Vagina (tissue), 2 donors: ENCODE measurements around the gene CPD.

Experiments
- POLR2AphosphoS5 ChIP-seq, 2 donors: sonication (generic); formaldehyde crosslinking; IDR thresholded peaks; one replicate each; pipeline ENCODE4 v1.9.0; 2017; ENCODE audit warnings: antibody characterized with exemption in 2 of 2, mild to moderate bottlenecking in 2 of 2, low read depth in 1 of 2; ENCODE audit not compliant: insufficient read depth in 1 of 2
- TF ChIP-seq, protein P1 (sequence below), 3 experiments: fragments of 450-650 bp in 2 of 3; fragments of 200-600 bp in 1 of 3; sonication (generic) in 1 of 3; IDR thresholded peaks; one replicate each; pipeline ENCODE4 v1.5.1; 2017 to 2019; ENCODE audit warnings: antibody characterized with exemption in 3 of 3, mild to moderate bottlenecking in 2 of 3, moderate library complexity in 2 of 3

DNA sequence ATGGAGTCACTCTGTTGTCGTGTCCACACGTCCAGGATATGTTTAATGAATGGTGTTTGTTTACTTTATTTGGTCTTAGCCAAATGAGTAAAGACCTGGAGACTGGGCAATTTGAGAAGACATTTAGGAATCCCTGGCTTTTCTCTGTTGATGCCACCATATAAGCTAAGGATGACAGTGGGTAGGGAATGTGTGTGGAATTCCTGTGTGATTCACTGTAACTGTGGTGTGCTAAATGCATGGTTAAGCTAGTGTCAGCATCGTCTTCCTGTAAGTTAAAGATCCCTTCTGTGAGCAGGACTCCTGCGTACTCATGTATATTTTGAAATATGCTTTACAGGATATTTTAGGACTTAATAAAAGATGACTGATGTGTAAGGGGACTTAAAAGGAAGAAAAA, 124.8 kb downstream of the CPD start:
- TF ChIP-seq, protein P1, sequence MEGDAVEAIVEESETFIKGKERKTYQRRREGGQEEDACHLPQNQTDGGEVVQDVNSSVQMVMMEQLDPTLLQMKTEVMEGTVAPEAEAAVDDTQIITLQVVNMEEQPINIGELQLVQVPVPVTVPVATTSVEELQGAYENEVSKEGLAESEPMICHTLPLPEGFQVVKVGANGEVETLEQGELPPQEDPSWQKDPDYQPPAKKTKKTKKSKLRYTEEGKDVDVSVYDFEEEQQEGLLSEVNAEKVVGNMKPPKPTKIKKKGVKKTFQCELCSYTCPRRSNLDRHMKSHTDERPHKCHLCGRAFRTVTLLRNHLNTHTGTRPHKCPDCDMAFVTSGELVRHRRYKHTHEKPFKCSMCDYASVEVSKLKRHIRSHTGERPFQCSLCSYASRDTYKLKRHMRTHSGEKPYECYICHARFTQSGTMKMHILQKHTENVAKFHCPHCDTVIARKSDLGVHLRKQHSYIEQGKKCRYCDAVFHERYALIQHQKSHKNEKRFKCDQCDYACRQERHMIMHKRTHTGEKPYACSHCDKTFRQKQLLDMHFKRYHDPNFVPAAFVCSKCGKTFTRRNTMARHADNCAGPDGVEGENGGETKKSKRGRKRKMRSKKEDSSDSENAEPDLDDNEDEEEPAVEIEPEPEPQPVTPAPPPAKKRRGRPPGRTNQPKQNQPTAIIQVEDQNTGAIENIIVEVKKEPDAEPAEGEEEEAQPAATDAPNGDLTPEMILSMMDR (IDR thresholded peaks at IDR 0.05): no peak
- no peak for TF ChIP-seq POLR2AphosphoS5 (IDR thresholded peaks at IDR 0.05; ENCODE audit: insufficient read depth in 1 of 2, low read depth in 1 of 2)
